GM12878 (cell line): ENCODE measurements around the gene PLXNC1.

Source experiments
- CEBPB ChIP-seq, 2 experiments: fragments of 150-350 bp in 1 of 2; IDR thresholded peaks; 2 replicates each; pipeline ENCODE4 v1.6.1; 2012 to 2014; ENCODE audit warnings: low read depth in 2 of 2, low read length in 2 of 2, borderline replicate concordance in 1 of 2, inconsistent platforms in 1 of 2
- CTCF ChIP-seq, 3 experiments: IDR thresholded peaks in 2 of 3; conservative IDR thresholded peaks in 1 of 3; 2 replicates each; pipeline ENCODE4 v1.5.1; 2011; ENCODE audit warnings: low read depth in 3 of 3, low read length in 3 of 3, mild to moderate bottlenecking in 3 of 3, control low read depth in 2 of 3, moderate library complexity in 2 of 3, inconsistent platforms in 1 of 3, mixed read lengths in 1 of 3; ENCODE audit not compliant: control insufficient read depth in 2 of 3, insufficient read depth in 1 of 3; ENCODE audit errors: extremely low read depth in 1 of 3
- FOXM1 ChIP-seq: IDR thresholded peaks from 2 replicates; pipeline ENCODE4 v1.6.1; 2012; ENCODE audit warnings: low read depth, mild to moderate bottlenecking, inconsistent platforms, low read length, moderate library complexity
- HDGF ChIP-seq: fragments of 450-650 bp; IDR thresholded peaks from 2 replicates; pipeline ENCODE4 v1.6.1; 2016; ENCODE audit warnings: antibody characterized with exemption
- IRF4 ChIP-seq: IDR thresholded peaks from 2 replicates; pipeline ENCODE4 v1.6.1; 2011; ENCODE audit warnings: low read depth, low read length
- MAX ChIP-seq: IDR thresholded peaks from 2 replicates; pipeline ENCODE4 v1.6.1; 2012; ENCODE audit warnings: low read depth, low read length, improper control_type of control experiment
- NFIC ChIP-seq: IDR thresholded peaks from 2 replicates; pipeline ENCODE4 v1.6.1; 2012; ENCODE audit warnings: low read depth, mild to moderate bottlenecking, inconsistent platforms, low read length, moderate library complexity
- NRF1 ChIP-seq: conservative IDR thresholded peaks from 2 replicates; pipeline ENCODE4 v1.6.1; 2011; ENCODE audit warnings: mild to moderate bottlenecking, low read depth, low read length, improper control_type of control experiment
- PAX8 ChIP-seq: fragments of 450-650 bp; IDR thresholded peaks from 2 replicates; pipeline ENCODE4 v1.6.1; 2017; ENCODE audit warnings: mild to moderate bottlenecking, moderate library complexity
- POLR2A ChIP-seq: IDR thresholded peaks from 2 replicates; pipeline ENCODE4 v1.6.1; 2011; ENCODE audit warnings: low read depth, mild to moderate bottlenecking, low read length
- POLR2AphosphoS5 ChIP-seq: IDR thresholded peaks from 2 replicates; pipeline ENCODE4 v1.6.1; 2011; ENCODE audit warnings: mild to moderate bottlenecking, low read length, inconsistent platforms
- REST ChIP-seq: IDR thresholded peaks from 2 replicates; pipeline ENCODE4 v1.6.1; 2012; ENCODE audit warnings: mild to moderate bottlenecking, low read depth, low read length
- TAF1 ChIP-seq: IDR thresholded peaks from 2 replicates; pipeline ENCODE4 v1.6.1; 2011; ENCODE audit warnings: mild to moderate bottlenecking, low read depth, low read length, borderline replicate concordance
- USF2 ChIP-seq: IDR thresholded peaks from 2 replicates; pipeline ENCODE4 v1.6.1; 2011; ENCODE audit warnings: low read depth, low read length, improper control_type of control experiment, borderline replicate concordance

GRCh38 chr12:94240171-94240570 lies 91.8 kb downstream of the PLXNC1 start:
- TF ChIP-seq CTCF (IDR thresholded peaks at IDR 0.05 in 2 of 3, conservative IDR thresholded peaks at IDR 0.05 in 1 of 3; ENCODE audit: control insufficient read depth in 2 of 3, extremely low read depth in 1 of 3, insufficient read depth in 1 of 3, low read depth in 3 of 3, low read length in 3 of 3) (no peak), NFIC (peak; percentile 77), POLR2A (0 out of 2 replicates have a peak, but pooled peaks have one; percentile 28), PAX8 (no peak), HDGF (no peak), NRF1 (no peak), MAX (no peak), REST (no peak), USF2 (no peak), TAF1 (no peak), IRF4 (0 out of 2 replicates have a peak, but pooled peaks have one; percentile 13), CEBPB (IDR thresholded peaks at IDR 0.05; ENCODE audit: borderline replicate concordance in 1 of 2, low read depth in 2 of 2, low read length in 2 of 2) (no peak), FOXM1 (peak; percentile 49; the same call in 1 of the 2 replicates), POLR2AphosphoS5 (peak; percentile 67)
